SK-N-DZ (cell line): Measurements from ENCODE around the gene TSPAN11.
"Not testable (repeated sequence)": the region's sequence is repeated elsewhere in the genome, so short reads cannot be mapped to it uniquely, and the experiment has no call there.

Source experiments
- DNase-seq: peaks from one replicate; pipeline ENCODE4 v3.0.0-alpha.2; 2015; ENCODE audit warnings: low spot score

TSPAN11 gene

GRCh38 chr12:31002361-31002725 lies 75.8 kb downstream of the TSPAN11 start:
- no peak for DNase-seq

- DNase-seq: no peak
Observed at GRCh38 chr12:31002999-31003398, 76.5 kb downstream of the TSPAN11 start.

- no peak for DNase-seq
Observed at GRCh38 chr12:31003861-31004640, 77.5 kb downstream of the TSPAN11 start.

GRCh38 chr12:31004666-31005065 lies 78.1 kb downstream of the TSPAN11 start:
- DNase-seq: no peak

GRCh38 chr12:31005256-31005943 lies 78.9 kb downstream of the TSPAN11 start:
- DNase-seq: no peak

- DNase-seq: no peak
Observed at GRCh38 chr12:31005944-31006361, 79.4 kb downstream of the TSPAN11 start.

- no peak for DNase-seq
Observed at GRCh38 chr12:31006416-31007152, 80.0 kb downstream of the TSPAN11 start.

GRCh38 chr12:31007153-31007495 lies 80.6 kb downstream of the TSPAN11 start:
- DNase-seq: no peak

- DNase-seq: no peak
Observed at GRCh38 chr12:31007636-31008175, 81.2 kb downstream of the TSPAN11 start.

GRCh38 chr12:31008241-31008761 lies 81.8 kb downstream of the TSPAN11 start:
- no peak for DNase-seq

GRCh38 chr12:31008961-31009840 lies 82.7 kb downstream of the TSPAN11 start:
- DNase-seq: no peak

- no peak for DNase-seq
Observed at GRCh38 chr12:31009976-31010375, 83.4 kb downstream of the TSPAN11 start.

GRCh38 chr12:31011336-31011735 lies 84.8 kb downstream of the TSPAN11 start:
- DNase-seq: no peak

GRCh38 chr12:31011746-31012566 lies 85.4 kb downstream of the TSPAN11 start:
- no peak for DNase-seq

- not testable (repeated sequence) for DNase-seq
Observed at GRCh38 chr12:31012567-31012891, 86.0 kb downstream of the TSPAN11 start.

- no peak for DNase-seq
Observed at GRCh38 chr12:31015215-31015614, 88.7 kb downstream of the TSPAN11 start.

GRCh38 chr12:31016057-31016456 lies 89.5 kb downstream of the TSPAN11 start:
- DNase-seq: no peak

GRCh38 chr12:31017535-31017934 lies 91.0 kb downstream of the TSPAN11 start:
- DNase-seq: no peak

- DNase-seq: no peak
Observed at GRCh38 chr12:31018106-31018789, 91.7 kb downstream of the TSPAN11 start.
